ENCODE data around the gene ZNF597.

DNA sequence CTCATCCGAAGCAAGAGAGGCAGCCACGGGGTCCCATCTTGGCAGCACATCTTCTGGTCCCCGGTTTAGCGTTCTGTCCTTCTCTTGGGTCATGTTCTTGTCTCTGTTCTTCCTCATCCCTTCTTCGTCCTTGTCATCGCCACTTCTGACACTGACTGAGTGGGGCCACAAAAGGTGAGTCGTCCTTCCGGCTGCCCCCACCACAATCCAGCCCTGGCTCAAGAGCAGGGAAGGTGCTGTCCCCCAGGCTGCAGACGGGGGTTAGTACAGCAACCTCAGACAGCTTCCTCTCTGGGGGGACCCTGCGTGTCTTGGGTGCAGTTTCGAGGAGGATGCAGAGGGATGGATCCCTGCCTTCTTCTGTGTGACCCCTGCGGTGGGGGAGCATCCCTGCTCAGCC, 22.0 kb upstream of the ZNF597 start:
- TF ChIP-seq, protein P1, sequence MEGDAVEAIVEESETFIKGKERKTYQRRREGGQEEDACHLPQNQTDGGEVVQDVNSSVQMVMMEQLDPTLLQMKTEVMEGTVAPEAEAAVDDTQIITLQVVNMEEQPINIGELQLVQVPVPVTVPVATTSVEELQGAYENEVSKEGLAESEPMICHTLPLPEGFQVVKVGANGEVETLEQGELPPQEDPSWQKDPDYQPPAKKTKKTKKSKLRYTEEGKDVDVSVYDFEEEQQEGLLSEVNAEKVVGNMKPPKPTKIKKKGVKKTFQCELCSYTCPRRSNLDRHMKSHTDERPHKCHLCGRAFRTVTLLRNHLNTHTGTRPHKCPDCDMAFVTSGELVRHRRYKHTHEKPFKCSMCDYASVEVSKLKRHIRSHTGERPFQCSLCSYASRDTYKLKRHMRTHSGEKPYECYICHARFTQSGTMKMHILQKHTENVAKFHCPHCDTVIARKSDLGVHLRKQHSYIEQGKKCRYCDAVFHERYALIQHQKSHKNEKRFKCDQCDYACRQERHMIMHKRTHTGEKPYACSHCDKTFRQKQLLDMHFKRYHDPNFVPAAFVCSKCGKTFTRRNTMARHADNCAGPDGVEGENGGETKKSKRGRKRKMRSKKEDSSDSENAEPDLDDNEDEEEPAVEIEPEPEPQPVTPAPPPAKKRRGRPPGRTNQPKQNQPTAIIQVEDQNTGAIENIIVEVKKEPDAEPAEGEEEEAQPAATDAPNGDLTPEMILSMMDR (conservative IDR thresholded peaks at IDR 0.05; ENCODE audit: low read depth in 2 of 2) = no peak
- TF ChIP-seq EZH2phosphoT487 (IDR thresholded peaks at IDR 0.05; ENCODE audit: unreplicated experiment) (no peak), EZH2 (IDR thresholded peaks at IDR 0.05; ENCODE audit: low read depth, unreplicated experiment) (no peak), POLR2AphosphoS5 (IDR thresholded peaks at IDR 0.05; ENCODE audit: low read depth) (no peak), JUNB (IDR thresholded peaks at IDR 0.05; ENCODE audit: unreplicated experiment) (no peak), ETS1 (IDR thresholded peaks at IDR 0.05) (no peak), STAT1 (IDR thresholded peaks at IDR 0.05; ENCODE audit: unreplicated experiment) (no peak)
- TF ChIP-seq, protein P2, sequence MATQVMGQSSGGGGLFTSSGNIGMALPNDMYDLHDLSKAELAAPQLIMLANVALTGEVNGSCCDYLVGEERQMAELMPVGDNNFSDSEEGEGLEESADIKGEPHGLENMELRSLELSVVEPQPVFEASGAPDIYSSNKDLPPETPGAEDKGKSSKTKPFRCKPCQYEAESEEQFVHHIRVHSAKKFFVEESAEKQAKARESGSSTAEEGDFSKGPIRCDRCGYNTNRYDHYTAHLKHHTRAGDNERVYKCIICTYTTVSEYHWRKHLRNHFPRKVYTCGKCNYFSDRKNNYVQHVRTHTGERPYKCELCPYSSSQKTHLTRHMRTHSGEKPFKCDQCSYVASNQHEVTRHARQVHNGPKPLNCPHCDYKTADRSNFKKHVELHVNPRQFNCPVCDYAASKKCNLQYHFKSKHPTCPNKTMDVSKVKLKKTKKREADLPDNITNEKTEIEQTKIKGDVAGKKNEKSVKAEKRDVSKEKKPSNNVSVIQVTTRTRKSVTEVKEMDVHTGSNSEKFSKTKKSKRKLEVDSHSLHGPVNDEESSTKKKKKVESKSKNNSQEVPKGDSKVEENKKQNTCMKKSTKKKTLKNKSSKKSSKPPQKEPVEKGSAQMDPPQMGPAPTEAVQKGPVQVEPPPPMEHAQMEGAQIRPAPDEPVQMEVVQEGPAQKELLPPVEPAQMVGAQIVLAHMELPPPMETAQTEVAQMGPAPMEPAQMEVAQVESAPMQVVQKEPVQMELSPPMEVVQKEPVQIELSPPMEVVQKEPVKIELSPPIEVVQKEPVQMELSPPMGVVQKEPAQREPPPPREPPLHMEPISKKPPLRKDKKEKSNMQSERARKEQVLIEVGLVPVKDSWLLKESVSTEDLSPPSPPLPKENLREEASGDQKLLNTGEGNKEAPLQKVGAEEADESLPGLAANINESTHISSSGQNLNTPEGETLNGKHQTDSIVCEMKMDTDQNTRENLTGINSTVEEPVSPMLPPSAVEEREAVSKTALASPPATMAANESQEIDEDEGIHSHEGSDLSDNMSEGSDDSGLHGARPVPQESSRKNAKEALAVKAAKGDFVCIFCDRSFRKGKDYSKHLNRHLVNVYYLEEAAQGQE (IDR thresholded peaks at IDR 0.05; ENCODE audit: unreplicated experiment) = no peak

All from GM23338 (cell line).